AG04450 (cell line): Measurements from ENCODE around the gene MFSD6. TPM values are rescaled to one million over a fixed set of nuclear protein-coding genes. Genes with fewer than 3 reads are reported as not detected.

ENCODE experiments used
- CTCF ChIA-PET: fragments of 300-600, 350-600 bp; formaldehyde crosslinking; extraction: SDS; loops from one replicate; lab custom pipeline; 2022; ENCODE audit warnings: antibody characterized with exemption, inconsistent platforms; lab: Charles Lee
- POLR2A ChIA-PET: fragments of 350-600 bp; formaldehyde crosslinking; extraction: SDS; loops from one replicate; lab custom pipeline; 2021; ENCODE audit warnings: antibody characterized with exemption, inconsistent platforms; lab: Yijun Ruan, JAX
- DNase-seq: peaks from one replicate; pipeline ENCODE4 v3.0.0-alpha.2; 2011; ENCODE audit warnings: low read depth, low spot score
- H3K27ac ChIP-seq: one replicate; pipeline ENCODE4 v1.5.1; 2012; ENCODE audit warnings: low read depth, low read length, control low read depth
- H3K27me3 ChIP-seq: one replicate; pipeline ENCODE4 v1.6.0; 2012; ENCODE audit warnings: low read length; ENCODE audit not compliant: control insufficient read depth, insufficient read depth
- H3K4me3 ChIP-seq: 2 replicates; pipeline ENCODE4 v1.5.1; 2011; ENCODE audit warnings: mild to moderate bottlenecking, low read depth, low read length, control low read depth
- H3K9me3 ChIP-seq: 2 replicates; pipeline ENCODE4 v1.5.1; 2012; ENCODE audit warnings: low read length; ENCODE audit not compliant: control insufficient read depth, insufficient read depth
- CTCF ChIP-seq: IDR thresholded peaks from 2 replicates; pipeline ENCODE4 v1.5.1; 2011; ENCODE audit warnings: low read depth, low read length, control low read depth, inconsistent platforms
- polyA plus RNA-seq: library from polyadenylated mRNA; depleted of rRNA; stranded (reverse); fragments of >200 nt; gene quantifications from 2 replicates; pipeline ENCODE4 v1.2.3, GENCODE V29; 2011

Gene MFSD6
- polyA plus RNA-seq, 1 experiment = 12.9 TPM

- Histone ChIP-seq H3K9me3 (no peaks in the 10 kb centered on the region), H3K4me3 (no peak overlapping the region), H3K27ac (no peak overlapping the region), H3K27me3 (no peaks in the 10 kb centered on the region)
- POLR2A ChIA-PET = no interaction called here
- no peak for TF ChIP-seq CTCF
- CTCF ChIA-PET = no interaction called here
- DNase-seq = no peak
Observed at GRCh38 chr2:190527918-190528317, 119.8 kb downstream of the MFSD6 start.

DNA sequence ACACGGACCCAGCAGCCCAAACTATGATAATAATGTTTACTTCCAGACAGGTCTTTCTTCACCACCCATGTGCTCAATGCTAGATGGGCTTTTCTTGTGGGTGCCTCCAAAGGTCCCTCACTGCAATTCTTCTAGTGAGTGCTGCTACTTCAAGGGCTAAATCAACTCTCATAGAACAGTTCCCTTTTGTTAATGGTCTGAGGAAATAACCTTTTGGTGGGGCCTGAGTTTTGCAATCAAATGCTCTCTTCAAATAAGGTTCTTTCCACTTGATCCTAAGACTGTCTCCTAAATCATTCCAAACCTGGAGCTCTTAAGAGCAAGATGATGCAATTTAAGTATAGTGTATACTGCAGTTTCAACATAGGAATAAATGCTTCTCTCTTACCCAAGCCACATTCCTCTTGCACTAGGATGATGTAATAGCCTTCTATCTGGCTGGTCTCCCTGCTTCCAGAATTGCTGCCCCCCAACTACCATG, 120.4 kb downstream of the MFSD6 start:
- DNase-seq = peak; percentile 44
- POLR2A ChIA-PET = interaction anchor here (1.4 kb wide), 1 partner anchor 45 kb away, joined by 4 read pairs; no protein-coding TSS in a partner anchor

GRCh38 chr2:190529486-190530247, 121.5 kb downstream of the MFSD6 start:
- no peaks in the 10 kb centered on the region for H3K9me3 ChIP-seq
- CTCF ChIA-PET = interaction anchor here (0.5 kb wide), 1 partner anchor 251 kb away, joined by 4 read pairs; no protein-coding TSS in a partner anchor
- no peak for TF ChIP-seq CTCF
- peak; percentile 16 for DNase-seq
- H3K27ac ChIP-seq = no peak overlapping the region
- H3K4me3 ChIP-seq = no peak overlapping the region
- H3K27me3 ChIP-seq = no peaks in the 10 kb centered on the region
- POLR2A ChIA-PET = interaction anchor here (1.4 kb wide), 2 partner anchors 44 to 119 kb away, joined by 4 read pairs; partner anchors contain the start of gene NAB1

More for the DNA sequence above, 120.4 kb downstream of the MFSD6 start:
- no peak for TF ChIP-seq CTCF
- CTCF ChIA-PET = no interaction called here
- Histone ChIP-seq H3K27ac (peak overlapping the region; percentile 43), H3K9me3 (no peaks in the 10 kb centered on the region), H3K4me3 (no peak overlapping the region), H3K27me3 (no peaks in the 10 kb centered on the region)

GRCh38 chr2:190530248-190530900, 122.2 kb downstream of the MFSD6 start:
- CTCF ChIA-PET = no interaction called here

More at GRCh38 chr2:190530248-190530900, 122.2 kb downstream of the MFSD6 start:
- POLR2A ChIA-PET = interaction anchor here (1.4 kb wide), 1 partner anchor 118 kb away, joined by 4 read pairs; the partner anchor contains the start of gene NAB1
- DNase-seq = no peak
- Histone ChIP-seq H3K27me3 (no peaks in the 10 kb centered on the region), H3K4me3 (no peak overlapping the region), H3K27ac (no peak overlapping the region), H3K9me3 (no peaks in the 10 kb centered on the region)
- no peak for TF ChIP-seq CTCF
